ENCODE results near the gene MAB21L1. TPM values are rescaled to one million over a fixed set of nuclear protein-coding genes. Genes with fewer than 3 reads are reported as not detected.

The MAB21L1 gene
- polyA plus RNA-seq, 1 experiment = 65.6 TPM

GRCh38 chr13:35457258-35457657, 19.2 kb downstream of the MAB21L1 start:
- ChIA-PET CTCF (no interaction called here), POLR2A (no interaction called here)
- Histone ChIP-seq H3K27me3 (ENCODE audit: control insufficient read depth, insufficient read depth, low read length) (no peaks in the 10 kb centered on the region), H3K4me3 (ENCODE audit: low read depth, low read length) (no peak overlapping the region), H3K36me3 (ENCODE audit: control insufficient read depth, insufficient read depth, low read length) (no peaks in the 10 kb centered on the region)
- DNase-seq (ENCODE audit: low read depth) = no peak
- no peak for TF ChIP-seq CTCF (IDR thresholded peaks at IDR 0.05; ENCODE audit: insufficient read depth, low read depth, low read length)

DNA sequence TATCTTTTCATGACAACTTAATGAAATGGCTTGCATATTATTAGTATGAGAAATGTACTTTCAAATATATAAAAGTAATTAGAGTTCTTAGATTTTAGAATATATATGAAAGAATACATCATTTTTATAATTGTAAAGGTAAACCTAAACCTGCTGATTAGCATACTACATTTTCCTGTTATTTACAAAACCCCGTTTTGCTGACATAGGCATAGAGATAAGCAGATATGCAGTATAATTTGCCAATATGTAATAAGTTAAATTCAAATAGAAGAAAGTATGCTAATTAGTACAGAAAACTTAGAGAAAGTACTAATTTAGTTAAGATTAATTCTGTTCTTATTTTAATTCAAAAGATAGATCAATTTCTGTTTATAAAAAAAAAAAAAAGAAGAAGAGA, 21.5 kb downstream of the MAB21L1 start:
- POLR2A ChIA-PET = no interaction called here
- H3K27me3 ChIP-seq (ENCODE audit: control insufficient read depth, insufficient read depth, low read length) = no peaks in the 10 kb centered on the region
- CTCF ChIA-PET = no interaction called here
- H3K36me3 ChIP-seq (ENCODE audit: control insufficient read depth, insufficient read depth, low read length) = no peaks in the 10 kb centered on the region
- no peak for TF ChIP-seq CTCF (IDR thresholded peaks at IDR 0.05; ENCODE audit: insufficient read depth, low read depth, low read length)
- DNase-seq (ENCODE audit: low read depth) = no peak
- no peak overlapping the region for H3K4me3 ChIP-seq (ENCODE audit: low read depth, low read length)

DNA sequence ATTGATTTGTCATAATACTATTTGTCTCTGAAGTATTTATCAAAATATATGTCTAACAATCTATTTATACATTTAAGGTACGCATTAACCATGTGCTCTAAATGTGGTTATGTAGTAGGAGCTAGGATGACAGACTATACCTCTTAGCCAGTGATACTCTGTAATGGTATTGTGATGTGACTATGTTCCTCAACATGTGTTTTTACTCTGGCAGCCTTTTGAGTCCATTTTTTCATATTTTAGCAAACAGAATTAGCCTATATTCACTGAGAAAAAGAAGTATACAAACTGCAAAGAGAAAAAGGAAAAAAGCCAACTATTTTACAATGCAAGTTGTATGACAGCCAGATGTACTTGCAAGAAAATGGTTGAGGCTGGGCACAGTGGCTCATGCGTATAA, 26.7 kb downstream of the MAB21L1 start:
- Histone ChIP-seq H3K4me3 (ENCODE audit: low read depth, low read length) (no peak overlapping the region), H3K27me3 (ENCODE audit: control insufficient read depth, insufficient read depth, low read length) (no peaks in the 10 kb centered on the region), H3K36me3 (ENCODE audit: control insufficient read depth, insufficient read depth, low read length) (no peaks in the 10 kb centered on the region)
- ChIA-PET CTCF (no interaction called here), POLR2A (interaction anchor here (0.7 kb wide), 1 partner anchor 491 kb away, joined by 4 read pairs; no protein-coding TSS in a partner anchor)
- DNase-seq (ENCODE audit: low read depth) = no peak
- TF ChIP-seq CTCF (IDR thresholded peaks at IDR 0.05; ENCODE audit: insufficient read depth, low read depth, low read length) = no peak

DNA sequence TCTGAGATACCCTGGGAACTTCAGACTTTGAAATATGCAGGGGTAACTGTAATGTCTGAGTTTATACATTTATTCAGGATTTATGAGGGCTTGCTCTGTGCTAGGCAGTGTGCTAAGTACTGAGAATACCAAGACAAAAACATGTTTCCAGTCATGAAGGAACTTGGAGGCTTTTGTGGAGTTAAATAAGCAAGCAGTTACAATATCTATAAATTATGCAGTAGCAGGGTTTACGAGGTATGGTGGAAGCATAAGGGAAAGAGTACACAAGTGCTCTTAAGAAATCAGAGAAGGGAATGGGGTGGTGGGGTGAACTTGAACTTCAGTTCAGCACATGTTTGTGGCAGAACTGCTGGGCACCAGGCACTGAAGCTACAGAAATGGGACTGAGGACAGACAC, 28.0 kb downstream of the MAB21L1 start:
- Histone ChIP-seq H3K4me3 (ENCODE audit: low read depth, low read length) (no peak overlapping the region), H3K36me3 (ENCODE audit: control insufficient read depth, insufficient read depth, low read length) (no peaks in the 10 kb centered on the region), H3K27me3 (ENCODE audit: control insufficient read depth, insufficient read depth, low read length) (no peaks in the 10 kb centered on the region)
- ChIA-PET POLR2A (no interaction called here), CTCF (interaction anchor here (0.8 kb wide), 1 partner anchor 12 kb away, joined by 3 read pairs; no protein-coding TSS in a partner anchor)
- no peak for DNase-seq (ENCODE audit: low read depth)
- no peak for TF ChIP-seq CTCF (IDR thresholded peaks at IDR 0.05; ENCODE audit: insufficient read depth, low read depth, low read length)

All from BJ (cell line).